Spinal cord (tissue), 10 donors: ENCODE data around the gene TAPBPL. TPM values are rescaled to one million over a fixed set of nuclear protein-coding genes. Genes with fewer than 3 reads are reported as not detected.
"Not testable (repeated sequence)": the region's sequence is repeated elsewhere in the genome, so short reads cannot be mapped to it uniquely, and the experiment has no call there.

Experiments used
- DNase-seq, 6 donors: peaks; one replicate each; pipeline versions ENCODE4 v3.0.0 to v3.0.0-alpha.2; 2013 to 2015; ENCODE audit warnings: low spot score in 6 of 6, low read depth in 4 of 6
- H3K27ac ChIP-seq: one replicate; pipeline ENCODE4 v1.5.1; 2013; ENCODE audit warnings: low read depth, low read length, control low read depth
- H3K27me3 ChIP-seq: one replicate; pipeline ENCODE4 v1.6.1; 2013; ENCODE audit warnings: low read length; ENCODE audit not compliant: control insufficient read depth, insufficient read depth
- H3K36me3 ChIP-seq: one replicate; pipeline ENCODE4 v1.6.1; 2013; ENCODE audit warnings: low read length; ENCODE audit not compliant: control insufficient read depth, insufficient read depth
- H3K4me1 ChIP-seq: one replicate; pipeline ENCODE4 v1.6.1; 2013; ENCODE audit warnings: low read length; ENCODE audit not compliant: control insufficient read depth, insufficient read depth
- H3K4me3 ChIP-seq: one replicate; pipeline ENCODE4 v1.5.1; 2013; ENCODE audit warnings: low read depth, low read length, control low read depth
- H3K9me3 ChIP-seq: one replicate; pipeline ENCODE4 v1.6.1; 2013; ENCODE audit warnings: low read length; ENCODE audit not compliant: control insufficient read depth, insufficient read depth
- WGBS: methylation state at CpG from one replicate; pipeline ENCODE4 v1.1.5; 2013; ENCODE audit warnings: missing lambda C conversion rate; ENCODE audit not compliant: insufficient coverage; 5-methylcytosine and 5-hydroxymethylcytosine counted together
- polyA plus RNA-seq, 2 donors: library from polyadenylated mRNA; unstranded; fragments of 120-200 nt; gene quantifications; one replicate each; pipeline ENCODE4 v1.2.1, GENCODE V29; 2013; ENCODE audit not compliant: insufficient read length in 2 of 2
- total RNA-seq, 2 donors: library from RNA; depleted of rRNA in 1 of 2; stranded (reverse); fragments of 120-200 nt in 1 of 2; fragments of >200 nt in 1 of 2; gene quantifications; one replicate each; pipeline versions ENCODE4 v1.2.3 to v1.2.4, GENCODE V29; 2013 to 2014
- donor health status: healthy.

The TAPBPL gene
- total and polyA plus RNA-seq, 4 donors: 7.6 to 26.4 (median 10.4) TPM

DNA sequence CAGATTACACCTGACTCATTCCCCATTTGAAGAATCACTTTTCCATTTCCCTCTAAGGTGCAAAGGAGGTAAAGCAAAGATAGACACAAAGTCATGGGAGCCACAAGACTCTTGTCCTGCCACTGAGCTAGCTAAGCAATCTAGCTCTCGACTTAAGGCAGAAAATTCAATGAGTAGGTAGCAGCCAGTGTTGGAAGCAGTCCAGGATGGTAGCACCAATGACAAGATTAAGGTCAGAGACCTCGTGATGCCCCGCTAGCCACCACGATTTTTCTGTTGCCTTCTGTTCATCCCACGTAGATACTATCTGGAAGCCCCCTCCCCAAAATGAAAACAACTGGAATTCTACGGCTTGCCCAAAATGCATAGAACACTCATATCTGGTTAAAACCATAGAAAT, 17.2 kb downstream of the TAPBPL start:
- no peak for DNase-seq
- 73% methylated on average over 4 of the region's 6 CpGs for WGBS
- no peak overlapping the region for H3K27ac ChIP-seq
- no peaks in the 10 kb centered on the region for H3K9me3 ChIP-seq
- H3K36me3 ChIP-seq: peaks cover 16% of the 10 kb centered on the region
- no peaks in the 10 kb centered on the region for H3K27me3 ChIP-seq
- peak overlapping the region; percentile 93 for H3K4me3 ChIP-seq
- peaks cover 12% of the 10 kb centered on the region for H3K4me1 ChIP-seq

DNA sequence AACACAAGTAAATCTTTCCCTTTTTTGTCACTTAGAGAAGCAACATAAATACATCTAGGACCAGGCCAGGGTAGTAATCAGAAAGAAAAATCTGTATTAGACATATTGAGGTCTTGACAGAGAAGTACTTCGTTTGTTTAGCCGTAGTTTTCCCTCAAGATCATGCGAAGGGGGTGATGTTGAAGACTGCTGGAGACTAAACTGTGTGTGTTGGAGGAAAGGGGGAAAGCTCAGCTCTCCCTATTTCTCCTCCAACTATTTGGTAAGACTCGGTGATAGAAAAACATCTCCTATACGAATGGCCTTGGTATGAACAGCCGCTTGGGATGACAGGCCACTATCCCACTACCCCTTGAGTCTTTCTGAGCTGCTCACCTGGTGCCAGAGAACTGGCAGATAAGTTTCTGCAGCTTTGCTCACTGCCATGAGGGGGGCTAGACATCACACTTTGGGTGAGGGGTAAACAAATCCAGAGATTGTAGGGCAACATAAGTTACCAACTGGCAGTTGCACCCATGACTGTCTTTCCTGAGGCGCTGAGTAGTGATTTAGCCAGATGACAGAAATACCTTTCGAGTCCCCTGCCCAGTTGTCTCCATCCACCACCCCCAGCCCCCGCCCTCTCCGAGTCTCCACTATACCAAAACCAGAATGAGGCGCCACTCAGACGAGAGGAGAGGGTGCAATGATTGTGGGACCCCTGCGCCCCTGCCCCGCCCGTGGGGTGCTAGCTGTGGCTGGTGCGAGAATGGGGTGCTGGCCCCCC, 17.9 kb downstream of the TAPBPL start:
- Histone ChIP-seq H3K36me3 (peaks cover 9% of the 10 kb centered on the region), H3K4me3 (peak overlapping the region; percentile 93), H3K4me1 (peaks cover 12% of the 10 kb centered on the region), H3K27ac (peak overlapping the region; percentile 91), H3K27me3 (no peaks in the 10 kb centered on the region), H3K9me3 (no peaks in the 10 kb centered on the region)
- DNase-seq: peak in 2 of 6 donors; percentile 21 to 32
- WGBS: 0% methylated on average over 5 of the region's 16 CpGs

DNA sequence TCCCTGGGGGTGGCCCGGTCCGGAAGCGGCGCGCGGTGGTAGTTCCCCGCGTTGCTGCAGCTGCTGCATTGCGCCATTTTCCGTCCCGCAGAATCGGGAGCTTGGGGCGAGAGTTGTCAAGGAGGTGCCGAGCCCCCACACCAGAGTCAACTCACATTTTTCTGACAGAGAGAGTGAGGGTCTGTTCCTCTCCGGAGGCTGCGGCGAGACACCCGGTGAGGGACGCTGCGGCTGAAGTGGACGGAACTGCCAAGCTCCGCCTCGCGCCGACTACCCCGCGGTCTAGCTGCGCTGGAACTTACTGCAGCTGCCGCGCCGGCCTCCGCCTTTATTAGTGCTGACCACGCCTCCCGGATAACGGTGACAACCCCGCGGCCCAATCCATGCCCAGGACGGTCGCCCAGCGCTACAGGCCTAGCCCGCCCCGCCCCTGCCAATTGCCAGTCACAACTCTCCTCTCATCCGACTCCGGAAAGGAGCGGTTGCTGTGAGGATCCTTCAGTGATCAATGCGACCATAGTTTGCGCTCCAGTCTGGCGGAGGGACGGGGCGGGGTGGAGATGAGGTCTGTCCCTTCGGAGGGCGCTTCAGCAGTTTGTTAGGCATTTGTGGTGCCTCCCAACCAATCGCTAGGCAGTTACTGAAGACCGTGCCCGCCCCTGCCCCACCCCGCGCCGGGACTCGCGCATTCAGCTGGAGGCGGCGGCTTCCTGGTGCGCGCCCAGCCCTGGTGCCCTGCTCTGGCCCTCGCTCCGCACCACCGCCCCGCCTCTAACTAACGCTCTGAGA, 18.7 kb downstream of the TAPBPL start, which contains the start of gene VAMP1:
TSS of gene VAMP1 (minus strand) at position 303 of the 789 bp plus-strand sequence. CDS start at position 157, 146 bp downstream.
- DNase-seq: peak; percentile 89 to 99 (median 92)
- H3K9me3 ChIP-seq: no peaks in the 10 kb centered on the region
- H3K27ac ChIP-seq: peak within 1 kb of the TSS; percentile 91
- H3K36me3 ChIP-seq: peaks cover 7% of the 10 kb centered on the region
- no peaks in the 10 kb centered on the region for H3K27me3 ChIP-seq
- peak within 1 kb of the TSS; percentile 93 for H3K4me3 ChIP-seq
- peaks cover 12% of the 10 kb centered on the region for H3K4me1 ChIP-seq
- under 1% methylated on average over 65 of the region's 69 CpGs for WGBS

DNA sequence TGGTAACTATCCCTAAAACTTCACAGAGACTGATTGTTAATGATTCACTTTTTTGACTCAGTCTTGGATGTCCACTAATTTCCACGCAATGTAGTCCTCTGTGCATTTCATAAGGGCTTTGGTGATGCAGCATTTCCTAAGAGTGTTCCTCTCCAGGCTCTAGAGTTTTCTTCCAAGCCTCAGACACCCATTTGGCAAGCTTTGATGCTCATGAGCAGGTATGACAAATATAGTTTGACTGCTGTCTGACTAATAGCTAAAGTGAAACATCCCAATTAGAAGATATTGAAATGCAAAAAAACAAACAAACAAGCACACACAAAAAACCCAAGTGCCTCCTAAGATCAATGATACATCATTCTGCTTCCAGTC, 20.1 kb downstream of the TAPBPL start:
- H3K4me1 ChIP-seq: peaks cover 12% of the 10 kb centered on the region
- DNase-seq: no peak
- no CpG with 5 or more reads among the region's 1 CpG for WGBS

DNA sequence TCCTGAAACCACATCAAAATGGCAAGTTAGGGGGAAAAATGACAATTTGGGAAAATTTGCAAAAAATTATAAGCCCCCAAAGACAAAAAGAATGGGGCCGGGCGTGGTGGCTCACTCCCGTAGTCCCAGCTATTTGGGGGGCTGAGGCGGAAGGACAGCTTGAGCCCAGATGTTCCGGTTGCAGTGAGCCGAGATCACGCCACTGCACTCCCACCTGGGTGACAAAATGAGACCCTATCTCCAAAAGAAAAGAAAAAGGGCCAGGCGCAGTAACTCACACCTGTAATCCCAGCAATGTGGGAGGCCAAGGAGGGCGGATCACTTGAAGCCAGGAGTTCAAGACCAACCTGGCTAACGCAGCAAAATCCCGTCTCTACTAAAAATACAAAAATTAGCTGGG, 20.6 kb downstream of the TAPBPL start:
- Histone ChIP-seq H3K36me3 (no peaks in the 10 kb centered on the region), H3K4me3 (no peak overlapping the region), H3K27me3 (no peaks in the 10 kb centered on the region), H3K27ac (no peak overlapping the region), H3K4me1 (peaks cover 12% of the 10 kb centered on the region), H3K9me3 (no peaks in the 10 kb centered on the region)
- DNase-seq: no peak
- 98% methylated on average over 7 of the region's 11 CpGs for WGBS

More for the DNA sequence above, 20.1 kb downstream of the TAPBPL start:
- no peaks in the 10 kb centered on the region for H3K27me3 ChIP-seq
- H3K27ac ChIP-seq: no peak overlapping the region
- no peaks in the 10 kb centered on the region for H3K36me3 ChIP-seq
- H3K9me3 ChIP-seq: no peaks in the 10 kb centered on the region
- no peak overlapping the region for H3K4me3 ChIP-seq

DNA sequence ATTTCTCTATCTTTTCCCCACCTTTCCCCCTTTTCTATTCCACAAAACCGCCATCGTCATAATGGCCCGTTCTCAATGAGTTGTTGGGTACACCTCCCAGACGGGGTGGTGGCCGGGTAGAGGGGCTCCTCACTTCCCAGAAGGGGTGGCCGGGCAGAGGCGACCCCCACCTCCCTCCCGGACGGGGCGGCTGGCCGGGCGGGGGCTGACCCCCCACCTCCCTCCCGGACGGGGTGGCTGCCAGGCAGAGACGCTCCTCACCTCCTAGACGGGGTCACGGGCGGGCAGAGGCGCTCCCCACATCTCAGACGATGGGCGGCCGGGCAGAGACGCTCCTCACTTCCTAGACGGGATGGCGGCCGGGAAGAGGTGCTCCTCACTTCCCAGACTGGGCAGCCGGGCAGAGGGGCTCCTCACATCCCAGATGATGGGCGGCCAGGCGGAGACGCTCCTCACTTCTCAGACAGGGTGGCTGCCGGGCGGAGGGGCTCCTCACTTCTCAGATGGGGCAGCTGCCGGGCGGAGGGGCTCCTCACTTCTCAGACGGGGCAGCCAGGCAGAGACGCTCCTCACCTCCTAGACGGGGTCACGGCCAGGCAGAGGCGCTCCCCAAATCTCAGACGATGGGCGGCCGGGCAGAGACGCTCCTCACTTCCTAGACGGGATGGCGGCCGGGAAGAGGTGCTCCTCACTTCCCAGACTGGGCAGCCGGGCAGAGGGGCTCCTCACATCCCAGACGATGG, 23.6 kb downstream of the TAPBPL start:
- not testable (repeated sequence) for H3K27ac ChIP-seq, H3K4me1 ChIP-seq, H3K4me3 ChIP-seq, H3K9me3 ChIP-seq, H3K36me3 ChIP-seq, DNase-seq, H3K27me3 ChIP-seq
- 96% methylated on average over 23 of the region's 48 CpGs for WGBS

DNA sequence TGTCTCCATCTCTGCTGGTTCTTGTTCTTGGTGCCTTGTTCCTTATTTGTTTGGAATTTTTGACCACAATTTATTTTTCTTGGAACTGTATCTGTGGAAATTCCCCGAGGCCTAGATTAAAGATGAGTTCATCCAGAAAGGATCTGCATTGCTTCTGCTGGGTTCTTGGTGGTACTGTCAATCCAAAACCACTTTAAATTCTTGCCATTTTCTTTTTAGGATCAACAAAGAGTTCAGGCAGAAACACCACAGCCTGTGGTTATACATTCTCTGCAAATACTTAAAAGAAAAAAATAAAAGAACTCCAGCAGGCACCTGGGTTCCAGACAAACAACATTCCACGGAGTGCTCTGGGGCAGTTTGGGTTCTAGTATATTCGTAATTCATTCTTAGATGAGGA, 24.6 kb downstream of the TAPBPL start:
- Histone ChIP-seq H3K36me3 (no peaks in the 10 kb centered on the region), H3K4me1 (peaks cover under 1% of the 10 kb centered on the region), H3K27me3 (peaks cover 2% of the 10 kb centered on the region), H3K27ac (no peak overlapping the region), H3K9me3 (no peaks in the 10 kb centered on the region), H3K4me3 (no peak overlapping the region)
- no peak for DNase-seq
- 100% methylated on average over 1 of the region's 3 CpGs for WGBS

DNA sequence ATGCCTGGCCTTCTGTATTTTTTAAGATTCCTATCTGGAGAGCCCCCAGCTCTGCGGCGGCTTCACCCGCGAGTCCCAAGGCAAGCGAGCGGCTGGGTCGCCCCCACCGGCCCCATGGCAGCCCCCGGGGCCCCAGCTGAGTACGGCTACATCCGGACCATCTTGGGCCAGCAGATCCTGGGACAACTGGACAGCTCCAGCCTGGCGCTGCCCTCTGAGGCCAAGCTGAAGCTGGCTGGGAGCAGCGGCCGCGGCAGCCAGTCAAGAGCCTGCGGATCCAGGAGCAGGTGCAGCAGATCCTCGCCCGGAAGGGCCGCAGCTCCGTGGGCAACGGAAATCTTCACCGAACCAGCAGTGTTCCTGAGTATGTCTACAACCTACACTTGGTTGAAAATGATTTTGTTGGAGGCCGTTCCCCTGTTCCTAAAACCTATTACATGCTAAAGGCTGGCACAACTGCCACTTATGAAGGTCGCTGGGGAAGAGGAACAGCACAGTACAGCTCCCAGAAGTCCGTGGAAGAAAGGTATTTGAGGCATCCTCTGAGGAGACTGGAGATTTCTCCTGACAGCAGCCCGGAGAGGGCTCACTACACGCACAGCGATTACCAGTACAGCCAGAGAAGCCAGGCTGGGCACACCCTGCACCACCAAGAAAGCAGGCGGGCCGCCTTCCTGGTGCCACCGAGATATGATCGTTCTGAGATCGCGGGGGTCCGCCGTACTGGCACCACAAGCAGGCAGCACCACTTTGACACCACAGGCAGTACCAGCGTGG, 25.9 kb downstream of the TAPBPL start:
- 97% methylated on average over 36 of the region's 37 CpGs for WGBS
- H3K27me3 ChIP-seq, H3K36me3 ChIP-seq, H3K27ac ChIP-seq, DNase-seq, H3K4me3 ChIP-seq, H3K9me3 ChIP-seq, H3K4me1 ChIP-seq: not testable (repeated sequence)

DNA sequence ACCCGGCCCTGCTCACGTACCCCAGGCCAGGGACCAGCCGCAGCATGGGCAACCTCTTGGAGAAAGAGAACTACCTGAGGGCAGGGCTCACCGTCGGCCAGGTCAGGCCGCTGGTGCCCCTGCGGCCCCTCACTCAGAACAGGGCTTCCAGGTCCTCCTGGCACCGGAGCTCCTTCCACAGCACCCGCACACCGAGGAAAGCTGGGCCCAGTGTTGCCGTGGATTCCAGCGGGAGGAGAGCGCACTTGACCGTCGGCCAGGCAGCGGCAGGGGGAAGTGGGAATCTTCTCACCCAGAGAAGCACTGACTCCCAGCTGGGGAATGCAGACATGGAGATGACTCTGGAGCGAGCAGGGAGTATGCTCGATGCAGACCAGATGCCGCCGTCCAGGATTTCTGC, 26.6 kb downstream of the TAPBPL start:
- H3K27ac ChIP-seq: no peak overlapping the region
- no peak for DNase-seq
- no peaks in the 10 kb centered on the region for H3K36me3 ChIP-seq
- H3K9me3 ChIP-seq: no peaks in the 10 kb centered on the region
- H3K4me3 ChIP-seq: no peak overlapping the region
- WGBS: 89% methylated on average over 20 of the region's 20 CpGs
- peaks cover 2% of the 10 kb centered on the region for H3K27me3 ChIP-seq
- no peaks in the 10 kb centered on the region for H3K4me1 ChIP-seq
